ENCODE measurements around the gene TRAPPC12.
"Not testable (repeated sequence)": the region's sequence is repeated elsewhere in the genome, so short reads cannot be mapped to it uniquely, and the experiment has no call there.

The TRAPPC12 gene

GRCh38 chr2:3369340-3370181 is 9.9 kb upstream of the TRAPPC12 start:
- not testable (repeated sequence) for DNase-seq

- DNase-seq = no peak
Measured at GRCh38 chr2:3376821-3377220, 2.7 kb upstream of the TRAPPC12 start.

- DNase-seq = peak; percentile 11
Measured at GRCh38 chr2:3377279-3377611, 2.2 kb upstream of the TRAPPC12 start.

GRCh38 chr2:3377612-3378432 is 1.7 kb upstream of the TRAPPC12 start, which contains the start of gene EIPR1:
TSS of gene EIPR1 (minus strand) at chr2:3377818. CDS start at chr2:3377689, 129 bp downstream.
- peak; percentile 99 for DNase-seq

GRCh38 chr2:3379339-3379646 is 201 bp upstream of the TRAPPC12 start:
- no peak for DNase-seq

- no peak for DNase-seq
Measured at GRCh38 chr2:3386448-3386958, 7.0 kb downstream of the TRAPPC12 start.

GRCh38 chr2:3387011-3387410 is 7.5 kb downstream of the TRAPPC12 start:
- DNase-seq = no peak

GRCh38 chr2:3387644-3388411 is 8.3 kb downstream of the TRAPPC12 start:
- DNase-seq = no peak

- DNase-seq = no peak
Measured at GRCh38 chr2:3388412-3388738, 8.9 kb downstream of the TRAPPC12 start.

- no peak for DNase-seq
Measured at GRCh38 chr2:3389193-3389592, 9.7 kb downstream of the TRAPPC12 start.

GRCh38 chr2:3390041-3390440 is 10.5 kb downstream of the TRAPPC12 start:
- no peak for DNase-seq

GRCh38 chr2:3392216-3392615 is 12.7 kb downstream of the TRAPPC12 start:
- DNase-seq = no peak

GRCh38 chr2:3396920-3397559 is 17.5 kb downstream of the TRAPPC12 start:
- DNase-seq = no peak

GRCh38 chr2:3398857-3399256 is 19.4 kb downstream of the TRAPPC12 start:
- DNase-seq = no peak

GRCh38 chr2:3399381-3399780 is 19.9 kb downstream of the TRAPPC12 start:
- no peak for DNase-seq

GRCh38 chr2:3399829-3400228 is 20.3 kb downstream of the TRAPPC12 start:
- no peak for DNase-seq

- no peak for DNase-seq
Measured at GRCh38 chr2:3403587-3404334, 24.3 kb downstream of the TRAPPC12 start.

GRCh38 chr2:3404349-3404894 is 24.9 kb downstream of the TRAPPC12 start:
- DNase-seq = no peak

GRCh38 chr2:3405307-3405706 is 25.8 kb downstream of the TRAPPC12 start:
- no peak for DNase-seq

GRCh38 chr2:3405876-3406275 is 26.4 kb downstream of the TRAPPC12 start:
- no peak for DNase-seq

GRCh38 chr2:3406501-3406900 is 27.0 kb downstream of the TRAPPC12 start:
- no peak for DNase-seq

- no peak for DNase-seq
Measured at GRCh38 chr2:3408781-3409180, 29.3 kb downstream of the TRAPPC12 start.
